K562 treated with DMSO at 1 percent for 24 hours (cell line): ENCODE measurements around the gene COQ7. TPM values are rescaled to one million over a fixed set of nuclear protein-coding genes. Genes with fewer than 3 reads are reported as not detected.

Experiments used
- total RNA-seq: library from RNA; unstranded; fragments of 300-600 nt; gene quantifications from 2 replicates; pipeline ENCODE4 v1.2.3, GENCODE V29; 2022; ENCODE audit warnings: low read depth; ENCODE audit not compliant: insufficient read depth

Gene COQ7
- 13.4 and 15.0 TPM in 2 replicates for total RNA-seq

GRCh38 chr16:19067349-19068236, at the start of gene COQ7:
COQ7 (plus strand) TSS chr16:19067614; CDS start chr16:19067665, 51 bp downstream.

GRCh38 chr16:19113577-19114358, 46.4 kb downstream of the COQ7 start, which contains the start of gene ITPRIPL2:
ITPRIPL2 (plus strand) TSS chr16:19113964; CDS start chr16:19114462, 498 bp downstream.

Other genes starting within 250 kb of the COQ7 start
- 12.0 and 14.0 TPM in 2 replicates for gene SMG1, start 141.2 kb upstream of the COQ7 start, total RNA-seq
- 1.5 and 1.8 TPM in 2 replicates for gene TMC7, start 83.7 kb upstream of the COQ7 start, total RNA-seq
- gene ITPRIPL2, start 46.4 kb downstream of the COQ7 start, total RNA-seq = 7.3 and 9.5 TPM in 2 replicates
- not detected in 2 replicates for gene SYT17, start 100.6 kb downstream of the COQ7 start, total RNA-seq
- gene CLEC19A, start 218.1 kb downstream of the COQ7 start, total RNA-seq = not detected in 2 replicates